H9 (cell line): ENCODE measurements around the gene MCAM. TPM values are rescaled to one million over a fixed set of nuclear protein-coding genes. Genes with fewer than 3 reads are reported as not detected.

Experiments
- DNase-seq: peaks from one replicate; pipeline ENCODE4 v3.0.0-alpha.2; 2017
- H2AFZ ChIP-seq: one replicate; pipeline ENCODE4 v1.6.1; 2013; ENCODE audit warnings: mild to moderate bottlenecking, low read length, control low read depth, moderate library complexity
- H2AK5ac ChIP-seq: 2 replicates; pipeline ENCODE4 v1.6.1; 2013; ENCODE audit warnings: low read length, control low read depth, mixed read lengths; ENCODE audit not compliant: insufficient read length
- H2BK120ac ChIP-seq: one replicate; pipeline ENCODE4 v1.6.1; 2013; ENCODE audit warnings: low read depth, mild to moderate bottlenecking, low read length, control low read depth, inconsistent platforms; ENCODE audit not compliant: poor library complexity, severe bottlenecking
- H2BK12ac ChIP-seq: 2 replicates; pipeline ENCODE4 v1.6.1; 2013; ENCODE audit warnings: low read length, control low read depth, mixed read lengths, low read depth; ENCODE audit not compliant: insufficient read length
- H2BK15ac ChIP-seq: 2 replicates; pipeline ENCODE4 v1.6.1; 2013; ENCODE audit warnings: low read depth, low read length, control low read depth
- H2BK20ac ChIP-seq: one replicate; pipeline ENCODE4 v1.6.1; 2013; ENCODE audit warnings: low read depth, mild to moderate bottlenecking, low read length, control low read depth, inconsistent platforms; ENCODE audit not compliant: poor library complexity, severe bottlenecking
- H2BK5ac ChIP-seq: 2 replicates; pipeline ENCODE4 v1.6.1; 2013; ENCODE audit warnings: low read length, control low read depth, mixed read lengths; ENCODE audit not compliant: insufficient read length
- H3K14ac ChIP-seq: 2 replicates; pipeline ENCODE4 v1.6.1; 2013; ENCODE audit warnings: low read length, control low read depth; ENCODE audit not compliant: insufficient read depth
- H3K18ac ChIP-seq: 2 replicates; pipeline ENCODE4 v1.6.1; 2013; ENCODE audit warnings: low read depth, mild to moderate bottlenecking, mixed read lengths, low read length, control low read depth; ENCODE audit not compliant: insufficient read length
- H3K23ac ChIP-seq: 2 replicates; pipeline ENCODE4 v1.6.1; 2013; ENCODE audit warnings: low read length, control low read depth, mixed read lengths, low read depth; ENCODE audit not compliant: insufficient read length
- H3K23me2 ChIP-seq: 2 replicates; pipeline ENCODE4 v1.6.1; 2013; ENCODE audit warnings: low read depth, mild to moderate bottlenecking, mixed read lengths, low read length, control low read depth; ENCODE audit not compliant: insufficient read length, poor library complexity, severe bottlenecking
- H3K27ac ChIP-seq: 2 replicates; pipeline ENCODE4 v1.5.1; 2013; ENCODE audit warnings: low read length, control low read depth, mixed read lengths, low read depth; ENCODE audit not compliant: insufficient read length
- H3K27me3 ChIP-seq: 2 replicates; pipeline ENCODE4 v1.6.1; 2013; ENCODE audit warnings: low read length, control low read depth, inconsistent platforms; ENCODE audit not compliant: insufficient read depth
- H3K4ac ChIP-seq: 2 replicates; pipeline ENCODE4 v1.6.1; 2013; ENCODE audit warnings: low read depth, mild to moderate bottlenecking, control low read depth, inconsistent platforms, low read length, moderate library complexity
- H3K4me1 ChIP-seq: 2 replicates; pipeline ENCODE4 v1.6.1; 2013; ENCODE audit warnings: low read length, control low read depth, inconsistent platforms; ENCODE audit not compliant: insufficient read depth
- H3K4me2 ChIP-seq: 2 replicates; pipeline ENCODE4 v1.6.1; 2013; ENCODE audit warnings: low read length, control low read depth, mixed read lengths; ENCODE audit not compliant: insufficient read length, insufficient read depth
- H3K56ac ChIP-seq: 2 replicates; pipeline ENCODE4 v1.6.1; 2013; ENCODE audit warnings: low read depth, mild to moderate bottlenecking, mixed read lengths, low read length, control low read depth; ENCODE audit not compliant: insufficient read length
- H3K79me1 ChIP-seq: 2 replicates; pipeline ENCODE4 v1.6.1; 2013; ENCODE audit warnings: low read depth, mild to moderate bottlenecking, moderate library complexity, low read length, control low read depth, inconsistent platforms; ENCODE audit not compliant: insufficient read depth, poor library complexity, severe bottlenecking
- H3K79me2 ChIP-seq: 2 replicates; pipeline ENCODE4 v1.6.1; 2013; ENCODE audit warnings: low read length, control low read depth, inconsistent platforms; ENCODE audit not compliant: insufficient read depth
- H3K9ac ChIP-seq: 2 replicates; pipeline ENCODE4 v1.6.1; 2013; ENCODE audit warnings: low read length, control low read depth, mixed read lengths; ENCODE audit not compliant: insufficient read length; ENCODE audit errors: extremely low read depth
- H3K9me3 ChIP-seq: one replicate; pipeline ENCODE4 v1.6.1; 2013; ENCODE audit warnings: low read depth, low read length, inconsistent platforms; ENCODE audit not compliant: control insufficient read depth
- H3T11ph ChIP-seq: one replicate; pipeline ENCODE4 v1.6.1; 2013; ENCODE audit warnings: mild to moderate bottlenecking, low read length, control low read depth, inconsistent platforms
- H4K20me1 ChIP-seq: one replicate; pipeline ENCODE4 v1.6.1; 2013; ENCODE audit not compliant: control insufficient read depth, insufficient read length, insufficient read depth
- H4K5ac ChIP-seq: 2 replicates; pipeline ENCODE4 v1.6.1; 2013; ENCODE audit warnings: low read depth, mild to moderate bottlenecking, mixed read lengths, low read length, control low read depth; ENCODE audit not compliant: insufficient read length
- H4K8ac ChIP-seq: replicated peaks from 2 replicates; pipeline ENCODE4 v1.6.1; 2013; ENCODE audit warnings: low read length, control low read depth, mixed read lengths, low read depth; ENCODE audit not compliant: insufficient read length
- H4K91ac ChIP-seq: 2 replicates; pipeline ENCODE4 v1.6.1; 2013; ENCODE audit warnings: low read depth, mild to moderate bottlenecking, moderate library complexity, mixed read lengths, low read length, control low read depth; ENCODE audit not compliant: insufficient read length
- H3K27ac Mint-ChIP-seq, 3 experiments: 2 replicates in 2 of 3; 3 replicates in 1 of 3; pipeline ENCODE4 v1.8.0; 2020 to 2021; ENCODE audit warnings: mixed read lengths in 3 of 3, mild to moderate bottlenecking in 1 of 3, moderate library complexity in 1 of 3
- H3K27me3 Mint-ChIP-seq: 2 replicates; pipeline ENCODE4 v1.8.0; 2021; ENCODE audit warnings: low read depth, mild to moderate bottlenecking, moderate library complexity, mixed read lengths
- H3K36me3 Mint-ChIP-seq, 3 experiments: 2 replicates in 2 of 3; 3 replicates in 1 of 3; pipeline ENCODE4 v1.8.0; 2020 to 2021; ENCODE audit warnings: low read depth in 3 of 3, mixed read lengths in 3 of 3; ENCODE audit not compliant: insufficient read depth in 1 of 3
- H3K4me1 Mint-ChIP-seq, 2 experiments: 2 replicates each; pipeline ENCODE4 v1.8.0; 2020; ENCODE audit warnings: mixed read lengths in 2 of 2
- H3K4me3 Mint-ChIP-seq, 2 experiments: 2 replicates in 1 of 2; 3 replicates in 1 of 2; pipeline ENCODE4 v1.8.0; 2020 to 2021; ENCODE audit warnings: mild to moderate bottlenecking in 2 of 2, mixed read lengths in 2 of 2, moderate library complexity in 1 of 2
- H3K9me3 Mint-ChIP-seq, 2 experiments: 2 replicates in 1 of 2; 3 replicates in 1 of 2; pipeline ENCODE4 v1.8.0; 2020; ENCODE audit warnings: mild to moderate bottlenecking in 2 of 2, mixed read lengths in 2 of 2, moderate library complexity in 1 of 2
- CTCF ChIP-seq: fragments of 200-600 bp; sonication (generic); conservative IDR thresholded peaks from 3 replicates; pipeline ENCODE4 v1.8.0; 2021; ENCODE audit warnings: antibody characterized with exemption, mild to moderate bottlenecking
- WGBS: extraction: QIAGEN DNeasy Blood & Tissue Kit; methylation state at CpG from one replicate; pipeline ENCODE4 v1.1.7; 2013; ENCODE audit warnings: missing lambda C conversion rate, low lambda C conversion rate, mixed read lengths; ENCODE audit not compliant: insufficient read length; ENCODE audit errors: extremely low coverage; 5-methylcytosine and 5-hydroxymethylcytosine counted together
- long read RNA-seq: library from polyadenylated mRNA; unstranded; transcript quantifications from one replicate; pipeline ENCODE4 v2.0.0, GENCODE V29; 2020
- total RNA-seq: library from RNA; stranded (reverse); gene quantifications from 2 replicates; pipeline ENCODE4 v1.2.1, GENCODE V29; 2021

MCAM gene
- total RNA-seq: 21.5 and 23.3 TPM in 2 replicates
- long read RNA-seq, transcript MCAM-201 (16 exons, 3,313 nt): major isoform, 50 of 87 reads
- long read RNA-seq, partial matches to known transcripts: 9 of 87 reads
- long read RNA-seq, other reads (novel, unspliced or antisense): 28 of 87 reads

GRCh38 chr11:119316729-119317591, at the start of gene MCAM:
TSS of gene MCAM (minus strand) at chr11:119317130. CDS start at chr11:119317101, 29 bp downstream.
- no CpG with 5 or more reads among the region's 74 CpGs for WGBS
- H3K9ac ChIP-seq: peak within 1 kb of the TSS; percentile 25
- H3K56ac ChIP-seq: no peak within 1 kb of the TSS
- H4K20me1 ChIP-seq: no peaks in the 10 kb centered on the region
- Mint-ChIP-seq H3K36me3 (peaks cover 0 to 15% (median 5%) of the 10 kb centered on the region in 3 experiments; a peak in 3 of 7 replicates), H3K9me3 (no peaks in the 10 kb centered on the region), H3K4me1 (peaks cover 42 to 49% of the 10 kb centered on the region in 2 experiments), H3K4me3 (peak within 1 kb of the TSS; percentile 66 to 77), H3K27me3 (peaks cover 38% of the 10 kb centered on the region), H3K27ac (no peak within 1 kb of the TSS)
- no peaks in the 10 kb centered on the region for H3K79me2 ChIP-seq
- peaks cover 15% of the 10 kb centered on the region; the same call in 1 of the 2 replicates for H3K4me1 ChIP-seq
- H4K5ac ChIP-seq: no peak within 1 kb of the TSS
- H3K9me3 ChIP-seq: no peaks in the 10 kb centered on the region
- no peak within 1 kb of the TSS for H2BK20ac ChIP-seq
- no peak for TF ChIP-seq CTCF
- H3K23ac ChIP-seq: no peak within 1 kb of the TSS
- no peak within 1 kb of the TSS for H2AK5ac ChIP-seq
- no peak within 1 kb of the TSS for H2BK5ac ChIP-seq
- H4K8ac ChIP-seq: no peak within 1 kb of the TSS
- peak; percentile 69 for DNase-seq
- H2BK12ac ChIP-seq: no peak within 1 kb of the TSS
- no peak within 1 kb of the TSS for H3K4ac ChIP-seq
- peaks cover 9% of the 10 kb centered on the region; the same call in 1 of the 2 replicates for H3K27me3 ChIP-seq
- no peak within 1 kb of the TSS for H3K18ac ChIP-seq
- H3K14ac ChIP-seq: peak within 1 kb of the TSS; percentile 75
- no peaks in the 10 kb centered on the region for H3K79me1 ChIP-seq
- H3K27ac ChIP-seq: no peak within 1 kb of the TSS
- H4K91ac ChIP-seq: no peak within 1 kb of the TSS
- no peak within 1 kb of the TSS for H2BK15ac ChIP-seq
- no peak within 1 kb of the TSS for H2AFZ ChIP-seq
- no peak within 1 kb of the TSS for H2BK120ac ChIP-seq
- peak within 1 kb of the TSS; percentile 77 for H3K4me2 ChIP-seq
- H3T11ph ChIP-seq: no peak within 1 kb of the TSS
- peaks cover 34% of the 10 kb centered on the region for H3K23me2 ChIP-seq
